Activated CD4-positive, alpha-beta T cell treated with anti-CD3 and anti-CD28 coated beads, Interleukin-2, amount 50 U/mL, for 16 hours (primary cell): ENCODE results near the gene GPR108.
"Not testable (repeated sequence)": the region's sequence is repeated elsewhere in the genome, so short reads cannot be mapped to it uniquely, and the experiment has no call there.

Experiments
- DNase-seq: peaks from one replicate; pipeline ENCODE4 v3.0.0-alpha.2; 2020

The GPR108 gene

DNA sequence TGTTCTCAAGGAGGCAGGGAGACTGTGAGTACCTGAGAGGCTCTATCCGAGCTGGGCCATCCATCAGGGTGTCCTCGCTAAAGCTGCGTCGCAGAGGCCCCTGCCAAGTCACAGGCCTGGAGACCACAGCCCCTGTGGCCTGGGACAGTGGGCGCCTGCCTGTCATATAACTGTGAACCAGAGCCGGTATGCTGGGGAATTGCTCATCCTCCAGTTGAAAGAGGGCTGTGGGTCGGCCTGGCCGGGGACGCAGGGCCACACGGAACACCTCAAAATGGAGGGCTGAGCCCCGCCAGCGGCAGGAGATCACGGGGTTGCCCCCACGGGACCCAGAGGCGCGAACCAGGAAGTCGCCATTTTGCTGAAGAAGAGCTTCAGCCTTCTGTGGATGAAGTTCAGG, 23.2 kb upstream of the GPR108 start:
- DNase-seq = no peak

DNA sequence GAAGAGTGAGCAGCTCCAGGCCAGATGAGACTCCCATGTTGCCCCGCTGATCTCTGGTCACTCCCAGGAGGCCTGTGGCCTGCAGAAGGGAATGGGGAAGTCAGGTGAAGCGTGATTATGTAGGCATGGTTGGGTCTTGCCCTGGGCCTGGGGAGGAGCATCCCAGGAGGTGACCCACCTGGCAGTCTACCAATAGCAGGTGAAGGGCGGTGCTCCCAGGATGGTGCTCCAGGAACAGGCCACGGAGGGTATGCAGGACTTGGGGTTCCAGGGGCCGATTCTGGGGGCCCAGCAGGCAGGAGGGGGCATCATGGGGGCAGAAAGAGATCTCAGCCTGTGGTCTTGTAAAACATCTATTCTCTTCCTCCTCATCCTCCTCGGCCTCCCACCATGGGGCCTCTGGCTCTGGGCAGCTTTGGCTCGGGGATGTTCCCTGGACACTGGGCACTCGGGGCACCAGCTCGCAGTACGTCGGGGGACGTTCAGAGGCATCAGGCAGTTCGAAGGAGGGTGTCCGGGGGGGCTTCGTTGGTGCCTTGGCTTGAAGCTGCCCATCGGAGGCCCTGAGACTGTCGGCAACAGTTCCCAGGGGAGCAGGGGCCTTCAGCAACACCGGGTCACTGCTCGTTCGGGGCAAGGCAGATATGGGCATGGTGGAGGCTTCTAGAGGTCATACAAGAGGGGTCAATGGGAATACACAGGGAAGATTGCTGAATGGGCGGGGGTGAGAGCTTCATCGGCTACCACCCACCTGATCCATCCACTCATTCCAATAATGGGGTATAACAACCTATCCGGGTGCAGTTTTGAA, 17.5 kb upstream of the GPR108 start:
- no peak for DNase-seq

DNA sequence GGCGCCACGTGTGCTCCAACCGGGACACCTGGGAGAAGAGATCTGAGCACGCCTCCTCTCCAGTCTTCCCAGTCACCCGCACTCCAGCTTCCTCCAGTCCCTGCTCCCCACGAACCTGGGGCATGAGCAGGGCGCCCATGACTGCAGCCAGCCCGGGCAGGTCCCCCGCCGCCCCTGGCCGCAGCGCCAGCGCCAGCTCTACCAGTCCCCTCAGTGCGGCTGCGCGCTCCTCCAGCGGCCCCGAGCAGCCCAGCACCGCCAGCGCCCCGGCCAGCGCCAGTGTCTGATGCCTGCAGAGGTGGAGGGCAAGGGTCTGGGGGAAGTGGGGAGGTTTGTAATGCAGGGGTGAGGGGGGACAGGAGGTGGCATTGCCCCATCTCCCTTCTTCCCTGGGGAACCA, 16.8 kb upstream of the GPR108 start:
- no peak for DNase-seq

DNA sequence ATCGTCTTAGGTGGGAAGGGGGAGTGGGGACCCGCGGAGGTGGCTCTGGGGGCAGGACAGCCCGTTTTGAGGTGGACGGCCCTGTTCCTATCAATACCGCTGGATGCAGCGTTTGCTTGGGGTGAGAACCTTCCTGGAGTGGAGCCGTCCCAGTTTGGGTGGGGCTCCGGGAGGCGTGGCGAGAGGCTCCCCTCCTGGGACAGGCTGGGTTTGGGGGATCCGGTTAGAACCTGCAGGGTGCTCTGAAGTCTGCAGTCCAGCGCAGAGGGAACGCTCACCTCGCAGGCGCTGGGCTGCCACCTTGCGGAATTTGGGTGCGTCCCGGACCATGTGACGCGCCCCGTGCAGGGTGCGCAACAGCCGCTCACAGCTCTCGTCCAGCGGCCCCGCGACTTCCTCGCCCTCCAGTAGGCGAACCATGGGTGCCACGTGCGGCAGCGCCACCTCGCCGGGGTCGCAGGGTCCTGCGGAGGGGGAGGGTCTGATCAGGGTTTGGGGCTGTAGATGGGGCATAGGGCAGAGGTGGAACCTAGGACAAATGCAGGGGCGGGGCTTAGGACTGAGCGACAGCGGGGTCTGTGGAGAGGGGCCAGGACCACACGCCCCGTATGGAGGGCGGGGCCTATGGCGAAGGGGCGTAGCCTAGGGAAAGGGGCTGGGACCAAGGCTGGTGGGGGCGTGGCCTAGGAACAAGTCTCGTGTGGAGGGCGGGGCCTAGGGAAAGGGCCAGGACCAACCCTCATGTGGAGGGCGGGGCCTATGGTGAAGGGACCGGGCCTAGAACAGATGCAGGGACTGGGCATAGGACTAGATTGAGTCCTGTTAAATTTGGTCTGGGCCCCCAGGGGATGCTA, 16.0 kb upstream of the GPR108 start:
- peak; percentile 89 for DNase-seq

DNA sequence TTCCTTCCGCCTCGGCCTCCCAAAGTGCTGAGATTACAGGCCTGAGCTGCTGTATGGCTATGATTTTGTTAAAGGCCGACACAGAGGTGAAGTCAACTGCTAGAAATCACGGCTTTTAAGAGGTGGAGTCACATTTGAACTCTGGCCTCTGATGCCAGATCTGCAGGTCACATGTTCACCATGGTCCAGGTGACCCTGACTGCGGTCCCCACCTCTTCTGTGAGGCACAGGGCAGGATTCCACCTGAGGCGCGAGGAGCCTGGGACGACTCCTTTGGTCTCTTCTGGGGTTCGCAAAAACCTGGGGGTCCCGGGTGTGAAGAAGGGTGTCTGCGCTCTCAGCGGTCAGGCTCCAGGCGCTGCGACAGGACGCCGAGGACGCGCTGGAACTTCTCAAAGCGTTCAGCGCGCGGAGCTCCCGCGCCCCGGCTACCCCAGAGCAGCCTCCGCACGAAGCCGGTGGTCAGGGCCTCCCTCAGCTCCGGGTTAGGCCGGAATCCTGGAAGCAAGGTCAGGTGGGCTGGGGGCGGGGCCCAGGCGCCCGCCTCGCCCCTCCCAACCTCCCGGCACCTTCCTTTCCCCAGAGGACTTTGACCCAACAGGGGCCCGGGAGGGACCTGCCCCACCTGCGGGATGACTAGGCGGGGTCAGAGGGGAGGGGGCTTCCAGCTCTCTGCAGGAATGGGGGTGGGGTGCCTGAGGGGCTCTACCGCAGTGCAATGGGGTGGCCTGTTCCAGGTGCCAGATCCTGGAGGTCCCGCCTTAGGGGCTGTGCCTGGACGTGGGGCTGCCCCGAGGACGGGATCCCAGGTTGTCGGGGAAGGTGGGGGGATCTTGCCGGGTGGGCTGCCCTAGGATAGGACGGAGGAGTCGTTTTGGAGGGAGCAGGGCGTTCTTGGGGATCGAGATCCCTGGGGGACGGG, 15.1 kb upstream of the GPR108 start:
- DNase-seq = no peak

DNA sequence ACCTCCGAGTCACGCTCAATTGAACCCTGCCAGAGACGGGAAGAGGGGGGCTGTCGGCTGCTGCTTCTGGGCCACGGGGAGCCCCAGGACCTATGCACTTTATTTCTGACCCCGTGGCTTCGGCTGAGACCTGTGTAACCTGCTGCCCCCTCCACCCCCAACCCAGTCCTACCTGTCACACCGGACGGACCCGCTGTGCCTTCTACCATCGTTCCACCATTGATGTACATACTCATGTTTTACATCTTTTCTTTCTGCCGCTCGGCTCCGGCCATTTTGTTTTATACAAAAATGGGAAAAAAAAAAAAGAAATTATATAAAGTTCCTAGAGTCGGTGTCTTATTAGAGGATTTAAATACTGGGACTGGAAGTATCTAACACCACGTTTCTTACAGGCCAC, 13.8 kb upstream of the GPR108 start:
- DNase-seq = no peak

DNA sequence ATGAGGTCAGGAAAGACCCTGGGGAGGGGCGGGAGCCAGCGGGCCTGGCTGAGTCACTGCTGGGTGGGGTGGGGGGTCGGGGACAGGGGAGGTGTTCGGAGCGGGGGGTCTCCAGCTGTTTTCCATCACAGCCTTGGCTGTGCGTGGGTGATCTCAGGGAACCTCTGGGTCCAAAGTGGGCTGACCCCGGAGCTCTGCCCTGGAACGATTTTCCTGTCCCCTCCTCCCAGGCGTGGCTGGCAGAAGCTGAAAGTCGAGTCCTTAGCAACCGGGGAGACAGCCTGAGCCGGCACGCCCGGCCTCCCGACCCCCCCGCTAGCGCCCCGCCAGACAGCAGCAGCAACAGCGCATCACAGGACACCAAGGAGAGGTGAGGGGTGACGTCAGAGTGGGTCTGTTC, 12.7 kb upstream of the GPR108 start:
- no peak for DNase-seq

DNA sequence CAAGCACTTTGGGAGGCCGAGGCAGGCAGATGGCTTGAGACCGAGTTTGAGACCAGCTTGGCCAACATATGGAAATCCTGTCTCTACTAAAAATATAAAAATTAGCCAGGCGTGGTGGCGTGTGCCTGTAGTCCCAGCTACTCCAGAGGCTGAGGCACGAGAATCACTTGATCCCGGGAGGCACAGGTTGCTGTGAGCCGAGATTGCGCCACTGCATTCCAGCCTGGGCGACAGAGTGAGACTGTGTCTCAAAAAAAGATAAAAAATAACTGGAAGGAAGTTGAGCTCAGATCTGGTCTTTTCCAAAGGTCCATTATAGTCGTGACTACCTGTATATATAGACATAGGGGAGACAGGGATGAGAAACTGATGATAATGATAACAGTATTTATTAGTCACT, 11.2 kb upstream of the GPR108 start:
- DNase-seq = not testable (repeated sequence)

DNA sequence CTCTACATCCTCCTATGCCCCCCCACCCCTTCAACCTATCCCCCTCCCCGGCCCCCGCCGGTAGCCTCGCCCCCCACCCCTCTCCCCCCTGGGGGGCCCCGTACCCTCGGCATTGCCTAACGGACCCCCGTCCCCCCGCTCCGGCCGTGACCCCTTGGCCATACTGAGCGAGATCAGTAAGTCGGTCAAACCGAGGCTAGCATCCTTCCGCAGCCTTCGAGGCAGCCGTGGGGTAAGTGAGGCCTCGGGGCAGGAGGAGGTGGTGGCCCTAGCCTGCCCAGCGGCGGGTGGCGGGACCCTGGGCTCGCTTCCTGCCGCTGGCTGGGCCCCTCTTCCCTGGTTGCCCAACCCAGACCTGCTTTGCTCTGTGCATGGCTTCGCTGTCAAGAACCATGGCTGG, 8.6 kb upstream of the GPR108 start:
- no peak for DNase-seq

DNA sequence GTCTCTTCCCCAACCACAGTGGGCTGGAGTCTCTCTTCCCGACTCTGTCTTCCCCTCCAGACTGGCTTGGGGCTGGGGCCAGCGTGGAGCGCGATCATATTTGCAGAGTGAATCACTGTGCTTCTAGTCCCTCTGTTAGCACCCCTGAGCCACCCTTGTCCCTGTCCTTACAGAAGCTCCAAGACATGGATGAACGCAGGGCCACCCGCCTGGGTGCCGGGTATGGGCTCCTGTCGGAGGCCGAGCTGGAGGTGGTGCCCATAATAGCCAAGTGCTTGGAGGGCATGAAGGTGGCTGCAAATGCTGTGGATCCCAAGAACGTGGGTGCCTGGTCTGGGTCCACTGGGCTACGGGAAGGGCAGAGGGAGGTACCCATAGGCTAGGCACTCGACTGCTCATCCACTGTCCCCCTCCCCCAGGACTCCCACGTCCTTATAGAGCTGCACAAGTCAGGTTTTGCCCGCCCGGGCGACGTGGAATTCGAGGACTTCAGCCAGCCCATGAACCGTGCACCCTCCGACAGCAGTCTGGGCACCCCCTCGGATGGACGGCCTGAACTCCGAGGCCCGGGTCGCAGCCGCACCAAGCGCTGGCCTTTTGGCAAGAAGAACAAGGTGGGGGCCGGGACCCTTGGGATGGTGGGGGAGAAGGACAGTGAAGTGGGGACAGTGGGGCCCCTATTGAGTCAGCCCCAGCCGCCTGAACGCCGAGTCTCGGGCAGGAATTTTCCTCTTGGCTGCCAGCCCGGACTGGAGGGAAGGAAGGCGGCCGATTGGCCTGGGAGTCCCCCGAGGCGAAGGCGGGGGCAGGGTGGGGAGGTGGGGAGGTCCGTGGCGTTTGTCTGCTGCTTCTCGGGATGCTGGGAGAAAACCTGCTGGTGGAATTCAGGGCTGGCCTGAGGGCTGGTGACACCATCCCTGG, 7.3 kb upstream of the GPR108 start:
- no peak for DNase-seq

DNA sequence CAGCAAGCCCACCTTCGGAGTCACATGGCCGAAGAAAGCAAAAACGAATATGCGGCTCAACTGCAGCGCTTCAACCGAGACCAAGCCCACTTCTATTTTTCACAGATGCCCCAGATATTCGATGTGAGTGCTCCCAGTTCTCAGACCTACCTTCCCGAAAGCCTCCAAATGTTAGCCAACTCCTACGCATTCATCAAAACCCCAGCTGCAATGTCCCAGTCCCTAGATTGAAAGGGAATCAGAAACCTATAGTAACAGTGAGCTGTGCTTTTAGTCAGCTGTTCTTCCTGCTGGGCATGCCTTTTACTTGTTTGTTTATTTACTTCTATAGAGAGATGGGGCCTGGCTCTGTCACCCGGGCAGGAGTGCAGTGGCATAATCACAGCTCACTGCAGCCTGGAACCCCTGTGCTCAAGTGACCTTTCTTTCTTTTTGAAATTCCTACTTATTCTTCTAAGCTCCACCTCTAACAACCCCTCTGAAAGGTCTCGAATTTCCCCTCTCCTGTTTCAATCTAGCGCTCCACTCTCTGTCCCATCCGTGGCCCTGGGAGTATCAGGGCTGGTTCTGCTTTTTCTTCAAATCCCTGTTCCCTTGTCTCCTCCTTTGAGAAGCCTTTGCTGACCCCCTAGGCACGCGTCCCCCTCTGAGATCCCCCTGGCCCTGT, 6.5 kb upstream of the GPR108 start:
- no peak for DNase-seq

DNA sequence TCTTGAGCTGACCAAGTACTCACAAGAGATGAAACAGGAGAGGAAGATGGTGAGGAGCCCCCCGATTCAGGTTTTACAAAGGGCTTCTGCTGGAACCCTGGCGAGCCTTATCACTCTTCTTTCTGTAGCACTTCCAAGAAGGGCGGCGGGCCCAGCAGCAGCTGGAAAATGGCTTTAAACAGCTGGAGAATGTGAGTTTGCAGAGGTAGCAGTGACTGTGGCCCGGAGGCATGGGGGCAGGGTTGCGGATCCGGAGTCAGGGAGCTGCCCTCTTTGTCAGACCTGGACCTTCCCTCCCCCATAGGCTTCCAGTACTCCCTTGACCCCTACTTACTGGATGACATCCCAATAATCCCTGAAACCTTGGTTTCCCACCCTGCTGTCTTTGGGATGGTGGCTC, 5.7 kb upstream of the GPR108 start:
- no peak for DNase-seq

DNA sequence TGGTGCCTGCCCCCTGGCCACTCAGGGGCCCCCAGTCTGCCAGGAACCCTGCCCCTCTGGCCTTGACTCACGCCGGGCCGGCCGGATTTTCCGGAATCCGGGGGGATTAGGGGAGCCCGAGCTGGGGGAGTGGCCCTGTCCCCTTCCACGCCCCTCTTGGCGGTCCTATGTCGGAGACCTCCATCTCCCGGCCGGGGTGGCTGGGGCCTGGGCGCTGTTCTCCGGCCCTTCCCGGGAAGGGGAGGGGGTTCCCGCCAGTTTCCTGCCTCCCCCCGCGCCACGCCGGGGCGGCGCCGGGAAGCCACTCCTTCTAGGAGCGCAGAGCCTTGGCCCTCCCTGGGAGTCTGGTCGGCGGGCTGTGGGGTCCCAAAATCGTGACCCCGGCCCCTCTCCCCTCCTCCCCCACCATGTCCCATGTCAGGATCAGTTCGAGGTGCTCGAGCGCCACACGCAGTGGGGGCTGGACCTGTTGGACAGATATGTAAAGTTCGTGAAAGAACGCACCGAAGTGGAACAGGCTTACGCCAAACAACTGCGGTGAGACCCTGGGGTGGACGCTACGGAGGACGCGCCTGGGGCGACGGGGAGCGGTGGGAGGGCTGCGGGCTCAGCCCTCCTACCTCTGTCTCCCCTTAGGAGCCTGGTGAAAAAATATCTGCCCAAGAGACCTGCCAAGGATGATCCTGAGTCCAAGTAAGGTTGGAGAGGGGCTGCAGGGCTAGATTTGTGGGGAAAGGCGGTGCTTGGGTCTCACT, 3.4 kb upstream of the GPR108 start:
- DNase-seq = no peak

DNA sequence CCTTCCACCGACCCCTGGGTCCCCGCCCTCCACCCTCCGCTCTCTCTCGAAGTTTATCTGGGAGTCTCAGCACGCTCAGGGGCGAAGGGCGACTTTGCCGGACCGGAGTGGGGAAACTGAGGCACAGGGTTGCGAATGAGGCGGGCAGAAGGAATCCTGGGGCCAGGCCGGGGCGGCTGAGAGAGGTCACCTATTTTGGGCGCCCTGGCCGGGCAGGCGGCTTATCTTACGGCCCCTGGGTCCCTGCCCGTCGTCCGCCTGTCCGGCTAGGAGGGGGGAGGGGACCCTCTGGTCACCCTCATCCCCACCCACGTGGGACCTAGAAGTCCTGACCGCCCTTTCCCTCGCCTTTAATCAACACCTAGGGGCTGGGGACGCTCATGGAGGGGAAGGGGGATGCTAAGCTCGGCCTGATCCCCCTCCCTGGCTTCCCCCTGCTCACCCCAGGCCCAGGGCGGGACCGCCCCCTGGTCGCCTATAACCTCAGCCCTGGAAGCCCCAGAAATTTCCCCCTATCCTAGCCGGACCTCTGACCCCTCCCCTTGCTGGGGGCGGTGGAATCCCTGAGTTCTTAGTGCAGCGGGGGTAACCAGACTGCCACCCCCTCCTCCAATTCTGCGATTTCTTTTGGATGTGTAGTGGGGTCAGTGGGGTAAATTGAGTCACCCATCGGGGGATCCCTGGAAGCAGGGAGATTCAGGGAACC, 2.7 kb upstream of the GPR108 start:
- no peak for DNase-seq

DNA sequence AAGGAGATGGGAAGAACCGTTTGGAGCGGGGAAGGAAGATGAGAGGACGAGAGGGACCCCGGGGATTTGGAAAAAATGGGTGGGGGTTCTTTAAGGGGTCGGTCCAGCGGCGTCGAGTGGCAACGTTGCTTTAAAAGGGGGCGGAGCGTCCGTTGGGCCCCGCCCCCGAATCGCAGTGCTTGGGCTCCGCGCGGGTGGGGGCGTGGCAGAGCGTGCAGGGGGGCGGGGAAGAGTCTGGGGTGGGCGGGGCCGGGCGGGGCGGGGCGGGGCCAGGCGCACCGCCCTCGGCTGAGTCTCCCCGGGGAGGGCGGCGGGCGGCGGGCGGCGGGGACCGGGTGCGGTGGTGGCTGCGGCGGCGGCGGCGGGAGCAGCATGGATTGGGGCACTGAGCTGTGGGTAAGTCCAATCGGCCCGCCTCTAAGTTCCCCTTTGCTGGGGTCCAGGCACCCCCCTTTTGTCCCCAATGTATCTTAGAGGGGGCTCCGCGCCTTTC, 2.1 kb upstream of the GPR108 start, which contains the start of gene TRIP10:
Gene TRIP10, plus strand, starts transcription at position 291 of the 493 bp plus-strand sequence. Its CDS starts 82 bp downstream, at position 373.
- peak; percentile 84 for DNase-seq

DNA sequence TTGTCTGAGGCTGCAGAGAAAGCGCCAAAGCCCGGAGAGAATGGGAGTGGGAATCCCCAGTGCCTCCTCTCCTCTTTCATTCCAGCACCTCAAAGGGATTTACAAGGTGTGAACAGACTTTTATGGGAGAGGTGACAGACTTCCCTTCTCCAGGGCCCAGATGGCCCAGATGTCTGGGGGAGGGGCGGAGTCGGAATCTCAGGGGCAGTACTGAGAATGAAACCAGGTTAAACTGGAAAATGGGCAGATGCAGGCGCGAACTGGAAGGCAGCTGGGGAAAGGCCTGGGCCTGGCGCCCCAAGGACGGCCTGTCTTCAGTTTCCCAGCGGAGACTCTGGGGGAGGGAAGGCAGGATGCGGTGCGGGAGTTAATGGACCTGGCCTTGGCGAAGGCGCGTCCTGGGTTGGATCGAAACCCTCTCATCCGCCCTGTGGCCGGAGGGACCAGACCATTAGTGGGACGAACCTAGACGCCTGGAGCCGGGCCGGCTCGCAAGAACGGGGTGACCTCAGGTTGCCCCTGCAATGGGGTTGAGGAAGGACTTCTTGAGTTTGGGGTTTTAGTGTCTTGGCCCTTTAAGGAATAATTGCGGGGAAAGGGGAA, 1.5 kb upstream of the GPR108 start:
- peak; percentile 27 for DNase-seq

DNA sequence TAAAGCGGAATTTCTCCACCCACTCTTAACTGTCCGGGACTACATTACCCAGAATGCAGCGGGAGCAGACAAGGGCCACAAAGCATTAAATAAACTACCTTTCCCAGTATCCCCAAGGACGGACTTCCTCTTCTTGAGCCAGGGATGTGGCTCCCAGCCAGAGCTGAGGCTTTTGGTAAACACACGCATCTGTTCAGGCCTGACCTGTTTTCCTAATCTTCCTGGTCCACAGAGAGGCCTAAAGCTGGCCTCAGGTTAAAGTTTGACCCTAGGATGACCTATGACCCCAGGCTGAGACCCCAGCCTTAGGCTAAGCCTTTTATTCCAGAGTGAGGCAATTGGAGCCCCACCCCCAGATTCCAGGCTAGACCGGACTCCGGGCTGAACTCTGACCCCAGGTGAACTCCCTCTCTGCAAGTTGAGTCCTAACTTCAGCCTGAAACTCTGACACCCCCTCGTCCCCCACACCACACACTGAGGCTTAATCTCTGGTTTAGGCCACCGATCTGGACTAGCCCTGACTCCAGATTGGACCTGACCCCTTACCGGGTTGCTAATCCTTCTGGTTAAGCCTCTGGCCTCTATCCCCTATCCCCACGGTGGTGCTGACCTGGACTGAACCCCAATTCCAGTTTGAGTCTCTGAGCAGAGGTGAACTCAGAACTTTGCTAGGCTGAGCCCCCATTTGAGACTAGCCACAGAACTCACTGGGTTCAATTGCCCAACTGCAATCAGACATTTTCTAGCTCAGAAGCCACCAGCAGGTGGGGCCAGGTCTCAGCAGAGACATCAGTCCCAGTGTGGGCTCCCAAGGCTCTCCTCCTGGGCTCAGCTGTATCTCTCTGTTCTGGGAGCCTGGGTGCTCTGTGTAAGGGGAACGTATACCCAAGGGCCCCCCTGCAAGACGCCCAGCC, 750 bp upstream of the GPR108 start:
- peak; percentile 88 for DNase-seq

DNA sequence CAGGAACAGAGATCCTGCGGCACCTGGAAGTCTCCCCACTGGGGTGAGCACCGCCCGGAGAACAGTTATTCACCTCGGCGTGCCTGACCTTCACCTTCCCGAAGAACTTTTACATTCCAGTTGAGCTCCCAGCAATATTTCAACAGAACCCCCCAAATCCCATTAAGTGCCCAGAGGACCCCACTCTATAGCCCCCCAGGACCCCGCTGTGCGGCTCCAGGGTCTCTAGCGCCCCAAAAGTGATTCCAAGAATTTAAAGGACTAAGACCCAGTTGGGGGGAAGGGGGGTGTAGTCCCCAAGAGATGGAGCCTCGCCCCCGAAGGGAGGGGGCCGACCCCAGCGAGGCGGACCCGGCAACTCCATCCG, 480 bp downstream of the GPR108 start:
- DNase-seq = no peak
